ENCODE results near the gene NPTXR. TPM values are rescaled to one million over a fixed set of nuclear protein-coding genes. Genes with fewer than 3 reads are reported as not detected.
A peak's percentile ranks its signal among the peaks of the same experiment; 100 is the strongest.

The NPTXR gene
- total RNA-seq, 1 experiment from 2014 or later = 12.8 TPM

GRCh38 chr22:38871360-38872171 is 27.7 kb upstream of the NPTXR start:
- Histone ChIP-seq H3K36me3 (ENCODE audit: control insufficient read depth in 1 of 2, insufficient read depth in 2 of 2, low read length in 2 of 2) (peaks cover 7 to 25% of the 10 kb centered on the region in 2 experiments), H3K9ac (ENCODE audit: low read length) (peak overlapping the region; percentile 92), H3K4me1 (ENCODE audit: control insufficient read depth in 1 of 2, insufficient read depth in 2 of 2, low read length in 2 of 2) (peaks cover 11 to 45% of the 10 kb centered on the region in 2 experiments), H3K9me3 (ENCODE audit: control insufficient read depth in 1 of 2, insufficient read depth in 1 of 2, low read depth in 1 of 2, low read length in 2 of 2) (no peaks in the 10 kb centered on the region), H3K9me2 (ENCODE audit: insufficient read depth) (no peaks in the 10 kb centered on the region), H3K79me2 (ENCODE audit: insufficient read depth, low read length) (peaks cover 49% of the 10 kb centered on the region), H3K4me2 (ENCODE audit: low read length) (peak overlapping the region; percentile 87), H3K27me3 (ENCODE audit: insufficient read depth, low read length) (no peaks in the 10 kb centered on the region), H4K20me1 (ENCODE audit: insufficient read depth) (no peaks in the 10 kb centered on the region), H3K27ac (ENCODE audit: low read depth, low read length) (peak overlapping the region; percentile 84), H2AFZ (ENCODE audit: low read depth, low read length, poor library complexity, severe bottlenecking) (no peak overlapping the region), H3K4me3 (replicated peaks in 1 of 2; ENCODE audit: low read depth in 1 of 2, low read length in 2 of 2) (peak overlapping the region; percentile 61 to 86)
- DNase-seq (ENCODE audit: low read depth, low spot score) (no peak), ATAC-seq (peak; percentile 20)
- TF ChIP-seq JUND (IDR thresholded peaks at IDR 0.05) (no peak), ATF3 (IDR thresholded peaks at IDR 0.05) (no peak), CBX3 (IDR thresholded peaks at IDR 0.05; ENCODE audit: low read depth) (no peak), EGR1 (IDR thresholded peaks at IDR 0.05; ENCODE audit: low read depth) (no peak), ZFX (IDR thresholded peaks at IDR 0.05) (peak; percentile 39; the same call in 1 of the 2 replicates), ZNF274 (IDR thresholded peaks at IDR 0.05; ENCODE audit: low read depth, low read length) (no peak), REST (IDR thresholded peaks at IDR 0.05; ENCODE audit: low read depth) (no peak)
- POLR2A ChIA-PET = interaction anchor here (0.6 kb wide), 1 partner anchor 382 kb away, joined by 3 read pairs; no protein-coding TSS in a partner anchor
- RAD21 ChIA-PET (ENCODE audit: low non-redundant PET in 1 of 2, low total read pairs in 2 of 2, uncharacterized antibody in 2 of 2, unreplicated experiment in 2 of 2) = no interaction called here
- CTCF ChIA-PET = interaction anchor here (1.7 to 3.1 kb wide), 5 partner anchors 10 to 281 kb away, joined by 4 to 58 read pairs (median 20); partner anchors contain the start of gene CBX7
- BruUV-seq (replicated peaks) = no TSS peak
- intact Hi-C loops (cut with micrococcal nuclease) = loop anchor here (1.0 to 5.0 kb wide), 3 partner anchors 53 to 436 kb away; no protein-coding TSS in a partner anchor

Data from HCT116 (cell line).